HEK293 (cell line): ENCODE results near the gene CYRIA.

Experiments
- CTCF ChIA-PET: fragments of 350-600 bp; formaldehyde crosslinking; extraction: SDS; loops from one replicate; lab custom pipeline; 2021; ENCODE audit warnings: antibody characterized with exemption; lab: Yijun Ruan, JAX
- POLR2A ChIA-PET: fragments of 300-600 bp; formaldehyde crosslinking; extraction: SDS; loops from one replicate; lab custom pipeline; 2020; ENCODE audit warnings: antibody characterized with exemption, inconsistent platforms; lab: Yijun Ruan, JAX
- H3K27ac ChIP-seq: fragments of 200-500 bp; sonication (Bioruptor generic); 2 replicates; pipeline ENCODE4 v1.5.1; 2014; ENCODE audit warnings: low read depth, low read length, control low read depth, inconsistent platforms; ENCODE audit errors: extremely low read depth
- H3K36me3 ChIP-seq, 2 experiments: fragments of 200-500 bp in 1 of 2; sonication (Bioruptor generic) in 1 of 2; 1 replicate in 1 of 2; 2 replicates in 1 of 2; pipeline ENCODE4 v1.5.1; 2014 to 2017; ENCODE audit warnings: inconsistent platforms in 2 of 2, low read length in 2 of 2; ENCODE audit not compliant: control insufficient read depth in 2 of 2, insufficient read depth in 1 of 2
- H3K4me1 ChIP-seq: fragments of 200-500 bp; sonication (Bioruptor generic); 2 replicates; pipeline ENCODE4 v1.5.1; 2014; ENCODE audit warnings: mild to moderate bottlenecking, low read length, inconsistent platforms; ENCODE audit not compliant: control insufficient read depth, insufficient read depth
- H3K4me3 ChIP-seq: 2 replicates; pipeline ENCODE4 v1.5.1; 2011; ENCODE audit warnings: low read depth, mild to moderate bottlenecking, control low read depth, low read length, moderate library complexity
- H3K9me3 ChIP-seq: fragments of 200-500 bp; sonication (Bioruptor generic); 2 replicates; pipeline ENCODE4 v1.5.1; 2014; ENCODE audit warnings: low read depth, low read length, inconsistent platforms; ENCODE audit not compliant: control insufficient read depth, insufficient read depth
- BCL11A ChIP-seq: fragments of 450-650 bp; formaldehyde crosslinking; IDR thresholded peaks from 2 replicates; pipeline ENCODE4 v1.5.1; 2016; ENCODE audit warnings: low read depth, missing biosample characterization, missing genetic modification characterization
- BCL11B ChIP-seq: fragments of 450-650 bp; formaldehyde crosslinking; IDR thresholded peaks from 2 replicates; pipeline ENCODE4 v1.5.1; 2016; ENCODE audit warnings: low read depth, missing biosample characterization, missing genetic modification characterization
- GLI4 ChIP-seq: fragments of 450-650 bp; formaldehyde crosslinking; IDR thresholded peaks from 2 replicates; pipeline ENCODE4 v1.5.1; 2016; ENCODE audit warnings: missing biosample characterization, missing genetic modification characterization
- SALL2 ChIP-seq: fragments of 450-650 bp; formaldehyde crosslinking; IDR thresholded peaks from 2 replicates; pipeline ENCODE4 v1.5.0; 2017; ENCODE audit warnings: missing biosample characterization, mild to moderate bottlenecking, missing genetic modification characterization, borderline replicate concordance
- SCRT1 ChIP-seq: fragments of 450-650 bp; formaldehyde crosslinking; IDR thresholded peaks from 2 replicates; pipeline ENCODE4 v1.5.1; 2016; ENCODE audit warnings: missing biosample characterization, missing genetic modification characterization, borderline replicate concordance
- TCF7L2 ChIP-seq: IDR thresholded peaks from 2 replicates; pipeline ENCODE4 v1.6.1; 2011; ENCODE audit warnings: low read depth, mild to moderate bottlenecking, inconsistent platforms, low read length, moderate library complexity, borderline replicate concordance
- YY2 ChIP-seq: fragments of 450-650 bp; formaldehyde crosslinking; IDR thresholded peaks from 2 replicates; pipeline ENCODE4 v1.5.1; 2016; ENCODE audit warnings: missing biosample characterization, missing genetic modification characterization
- ZBTB17 ChIP-seq: fragments of 450-650 bp; formaldehyde crosslinking; IDR thresholded peaks from 2 replicates; pipeline ENCODE4 v1.5.1; 2016; ENCODE audit warnings: missing biosample characterization, missing genetic modification characterization
- ZBTB21 ChIP-seq: fragments of 450-650 bp; formaldehyde crosslinking; IDR thresholded peaks from 2 replicates; pipeline ENCODE4 v1.5.1; 2017; ENCODE audit warnings: missing biosample characterization, missing genetic modification characterization
- ZNF175 ChIP-seq: fragments of 450-650 bp; formaldehyde crosslinking; IDR thresholded peaks from 2 replicates; pipeline ENCODE4 v1.5.1; 2016; ENCODE audit warnings: missing biosample characterization, missing genetic modification characterization
- ZNF19 ChIP-seq: fragments of 450-650 bp; formaldehyde crosslinking; IDR thresholded peaks from 2 replicates; pipeline ENCODE4; 2016; ENCODE audit warnings: missing biosample characterization, missing genetic modification characterization, low read depth
- ZNF2 ChIP-seq: fragments of 450-650 bp; formaldehyde crosslinking; IDR thresholded peaks from 2 replicates; pipeline ENCODE4 v1.5.1; 2016; ENCODE audit warnings: missing biosample characterization, missing genetic modification characterization
- ZNF239 ChIP-seq: fragments of 450-650 bp; formaldehyde crosslinking; IDR thresholded peaks from 2 replicates; pipeline ENCODE4 v1.5.1; 2016; ENCODE audit warnings: missing biosample characterization, missing genetic modification characterization
- ZNF341 ChIP-seq: fragments of 450-650 bp; formaldehyde crosslinking; IDR thresholded peaks from 2 replicates; pipeline ENCODE4; 2016; ENCODE audit warnings: low read depth, missing biosample characterization, missing genetic modification characterization
- ZNF354C ChIP-seq: fragments of 450-650 bp; formaldehyde crosslinking; IDR thresholded peaks from 2 replicates; pipeline ENCODE4 v1.5.1; 2016; ENCODE audit warnings: missing biosample characterization, missing genetic modification characterization, low read depth, borderline replicate concordance
- ZNF37A ChIP-seq: fragments of 450-650 bp; IDR thresholded peaks from 2 replicates; pipeline ENCODE4 v1.5.1; 2018; ENCODE audit warnings: missing biosample characterization, missing genetic modification characterization
- ZNF404 ChIP-seq: fragments of 450-650 bp; formaldehyde crosslinking; IDR thresholded peaks from 2 replicates; pipeline ENCODE4 v1.5.1; 2017; ENCODE audit warnings: missing biosample characterization, missing genetic modification characterization
- ZNF621 ChIP-seq: fragments of 450-650 bp; formaldehyde crosslinking; IDR thresholded peaks from 2 replicates; pipeline ENCODE4 v1.5.1; 2017; ENCODE audit warnings: missing biosample characterization, missing genetic modification characterization
- ZNF658 ChIP-seq: fragments of 450-650 bp; formaldehyde crosslinking; IDR thresholded peaks from 2 replicates; pipeline ENCODE4; 2016; ENCODE audit warnings: missing biosample characterization, missing genetic modification characterization
- ZNF791 ChIP-seq: fragments of 450-650 bp; formaldehyde crosslinking; IDR thresholded peaks from 2 replicates; pipeline ENCODE4 v1.5.1; 2016; ENCODE audit warnings: missing biosample characterization, missing genetic modification characterization
- TF ChIP-seq, protein P1 (sequence below): fragments of 450-650 bp; formaldehyde crosslinking; IDR thresholded peaks from 2 replicates; pipeline ENCODE4 v1.5.1; 2016; ENCODE audit warnings: missing biosample characterization, missing genetic modification characterization, borderline replicate concordance
- TF ChIP-seq, protein P2 (sequence below): fragments of 450-650 bp; formaldehyde crosslinking; IDR thresholded peaks from 2 replicates; pipeline ENCODE4 v1.5.1; 2016; ENCODE audit warnings: missing biosample characterization, missing genetic modification characterization
- TF ChIP-seq, protein P3 (sequence below): fragments of 450-650 bp; formaldehyde crosslinking; IDR thresholded peaks from 2 replicates; pipeline ENCODE4 v1.5.1; 2016; ENCODE audit warnings: missing biosample characterization, missing genetic modification characterization
- TF ChIP-seq, protein P4 (sequence below): fragments of 450-650 bp; formaldehyde crosslinking; IDR thresholded peaks from 2 replicates; pipeline ENCODE4 v1.5.1; 2016; ENCODE audit warnings: missing biosample characterization, missing genetic modification characterization
- TF ChIP-seq, protein P5 (sequence below): fragments of 450-650 bp; formaldehyde crosslinking; IDR thresholded peaks from 2 replicates; pipeline ENCODE4 v1.5.1; 2016; ENCODE audit warnings: missing biosample characterization, missing genetic modification characterization

Gene CYRIA

DNA sequence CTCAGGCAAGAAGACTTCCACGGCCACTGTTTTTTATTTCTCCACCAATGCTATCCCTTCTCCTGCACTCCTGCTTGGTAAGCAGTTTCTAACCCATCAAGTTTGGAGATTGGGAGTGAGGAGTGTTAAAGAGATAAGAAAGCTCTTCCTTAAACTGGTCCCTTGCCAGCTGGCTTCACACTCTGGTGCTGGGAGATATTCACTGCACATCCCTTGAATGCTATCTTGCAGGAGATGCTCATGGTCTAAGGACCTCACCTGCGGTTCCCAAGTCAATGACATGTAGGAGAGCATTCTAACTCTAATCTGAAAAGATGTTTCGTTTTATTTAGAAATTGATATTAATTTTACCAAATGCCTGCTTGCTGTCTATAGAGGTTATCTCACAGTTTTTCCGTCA, 28.2 kb upstream of the CYRIA start (continued):
- TF ChIP-seq, protein P1, sequence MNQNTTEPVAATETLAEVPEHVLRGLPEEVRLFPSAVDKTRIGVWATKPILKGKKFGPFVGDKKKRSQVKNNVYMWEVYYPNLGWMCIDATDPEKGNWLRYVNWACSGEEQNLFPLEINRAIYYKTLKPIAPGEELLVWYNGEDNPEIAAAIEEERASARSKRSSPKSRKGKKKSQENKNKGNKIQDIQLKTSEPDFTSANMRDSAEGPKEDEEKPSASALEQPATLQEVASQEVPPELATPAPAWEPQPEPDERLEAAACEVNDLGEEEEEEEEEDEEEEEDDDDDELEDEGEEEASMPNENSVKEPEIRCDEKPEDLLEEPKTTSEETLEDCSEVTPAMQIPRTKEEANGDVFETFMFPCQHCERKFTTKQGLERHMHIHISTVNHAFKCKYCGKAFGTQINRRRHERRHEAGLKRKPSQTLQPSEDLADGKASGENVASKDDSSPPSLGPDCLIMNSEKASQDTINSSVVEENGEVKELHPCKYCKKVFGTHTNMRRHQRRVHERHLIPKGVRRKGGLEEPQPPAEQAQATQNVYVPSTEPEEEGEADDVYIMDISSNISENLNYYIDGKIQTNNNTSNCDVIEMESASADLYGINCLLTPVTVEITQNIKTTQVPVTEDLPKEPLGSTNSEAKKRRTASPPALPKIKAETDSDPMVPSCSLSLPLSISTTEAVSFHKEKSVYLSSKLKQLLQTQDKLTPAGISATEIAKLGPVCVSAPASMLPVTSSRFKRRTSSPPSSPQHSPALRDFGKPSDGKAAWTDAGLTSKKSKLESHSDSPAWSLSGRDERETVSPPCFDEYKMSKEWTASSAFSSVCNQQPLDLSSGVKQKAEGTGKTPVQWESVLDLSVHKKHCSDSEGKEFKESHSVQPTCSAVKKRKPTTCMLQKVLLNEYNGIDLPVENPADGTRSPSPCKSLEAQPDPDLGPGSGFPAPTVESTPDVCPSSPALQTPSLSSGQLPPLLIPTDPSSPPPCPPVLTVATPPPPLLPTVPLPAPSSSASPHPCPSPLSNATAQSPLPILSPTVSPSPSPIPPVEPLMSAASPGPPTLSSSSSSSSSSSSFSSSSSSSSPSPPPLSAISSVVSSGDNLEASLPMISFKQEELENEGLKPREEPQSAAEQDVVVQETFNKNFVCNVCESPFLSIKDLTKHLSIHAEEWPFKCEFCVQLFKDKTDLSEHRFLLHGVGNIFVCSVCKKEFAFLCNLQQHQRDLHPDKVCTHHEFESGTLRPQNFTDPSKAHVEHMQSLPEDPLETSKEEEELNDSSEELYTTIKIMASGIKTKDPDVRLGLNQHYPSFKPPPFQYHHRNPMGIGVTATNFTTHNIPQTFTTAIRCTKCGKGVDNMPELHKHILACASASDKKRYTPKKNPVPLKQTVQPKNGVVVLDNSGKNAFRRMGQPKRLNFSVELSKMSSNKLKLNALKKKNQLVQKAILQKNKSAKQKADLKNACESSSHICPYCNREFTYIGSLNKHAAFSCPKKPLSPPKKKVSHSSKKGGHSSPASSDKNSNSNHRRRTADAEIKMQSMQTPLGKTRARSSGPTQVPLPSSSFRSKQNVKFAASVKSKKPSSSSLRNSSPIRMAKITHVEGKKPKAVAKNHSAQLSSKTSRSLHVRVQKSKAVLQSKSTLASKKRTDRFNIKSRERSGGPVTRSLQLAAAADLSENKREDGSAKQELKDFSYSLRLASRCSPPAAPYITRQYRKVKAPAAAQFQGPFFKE (tag by site-specific recombination): no peak
- no peak for TF ChIP-seq BCL11A (tag by site-specific recombination)
- TF ChIP-seq ZNF341 (tag by site-specific recombination): no peak
- TF ChIP-seq, protein P2, sequence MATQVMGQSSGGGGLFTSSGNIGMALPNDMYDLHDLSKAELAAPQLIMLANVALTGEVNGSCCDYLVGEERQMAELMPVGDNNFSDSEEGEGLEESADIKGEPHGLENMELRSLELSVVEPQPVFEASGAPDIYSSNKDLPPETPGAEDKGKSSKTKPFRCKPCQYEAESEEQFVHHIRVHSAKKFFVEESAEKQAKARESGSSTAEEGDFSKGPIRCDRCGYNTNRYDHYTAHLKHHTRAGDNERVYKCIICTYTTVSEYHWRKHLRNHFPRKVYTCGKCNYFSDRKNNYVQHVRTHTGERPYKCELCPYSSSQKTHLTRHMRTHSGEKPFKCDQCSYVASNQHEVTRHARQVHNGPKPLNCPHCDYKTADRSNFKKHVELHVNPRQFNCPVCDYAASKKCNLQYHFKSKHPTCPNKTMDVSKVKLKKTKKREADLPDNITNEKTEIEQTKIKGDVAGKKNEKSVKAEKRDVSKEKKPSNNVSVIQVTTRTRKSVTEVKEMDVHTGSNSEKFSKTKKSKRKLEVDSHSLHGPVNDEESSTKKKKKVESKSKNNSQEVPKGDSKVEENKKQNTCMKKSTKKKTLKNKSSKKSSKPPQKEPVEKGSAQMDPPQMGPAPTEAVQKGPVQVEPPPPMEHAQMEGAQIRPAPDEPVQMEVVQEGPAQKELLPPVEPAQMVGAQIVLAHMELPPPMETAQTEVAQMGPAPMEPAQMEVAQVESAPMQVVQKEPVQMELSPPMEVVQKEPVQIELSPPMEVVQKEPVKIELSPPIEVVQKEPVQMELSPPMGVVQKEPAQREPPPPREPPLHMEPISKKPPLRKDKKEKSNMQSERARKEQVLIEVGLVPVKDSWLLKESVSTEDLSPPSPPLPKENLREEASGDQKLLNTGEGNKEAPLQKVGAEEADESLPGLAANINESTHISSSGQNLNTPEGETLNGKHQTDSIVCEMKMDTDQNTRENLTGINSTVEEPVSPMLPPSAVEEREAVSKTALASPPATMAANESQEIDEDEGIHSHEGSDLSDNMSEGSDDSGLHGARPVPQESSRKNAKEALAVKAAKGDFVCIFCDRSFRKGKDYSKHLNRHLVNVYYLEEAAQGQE (tag by site-specific recombination): no peak
- TF ChIP-seq ZNF354C (tag by site-specific recombination): no peak
- TF ChIP-seq ZNF37A: no peak
- no peak for TF ChIP-seq ZNF791 (tag by site-specific recombination)
- no peak for TF ChIP-seq SCRT1 (tag by site-specific recombination)
- no peak for TF ChIP-seq ZNF19 (tag by site-specific recombination)
- no peak for TF ChIP-seq ZNF404
- TF ChIP-seq BCL11B (tag by site-specific recombination): no peak
- TF ChIP-seq ZNF658 (tag by site-specific recombination): no peak
- TF ChIP-seq, all 188 proteins: peak for 0

DNA sequence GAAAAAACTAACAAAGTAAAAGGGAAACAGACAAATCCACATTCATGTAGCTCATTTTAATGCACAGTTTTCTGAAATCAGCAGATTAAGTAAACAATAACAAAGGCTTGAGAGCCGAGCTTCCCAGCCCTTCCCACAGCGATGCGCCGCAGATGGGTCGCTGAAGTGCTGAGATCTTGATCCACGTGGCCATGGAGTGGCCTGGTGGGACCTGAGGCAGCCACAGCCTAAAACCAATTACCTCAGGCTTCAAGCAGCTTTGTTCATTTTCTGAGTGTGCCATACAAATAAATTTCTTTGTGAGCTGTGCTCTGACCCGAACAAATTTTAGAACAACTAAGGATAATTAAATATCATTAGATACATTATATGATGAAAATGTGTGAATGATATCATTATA, 25.6 kb upstream of the CYRIA start:
- no peak overlapping the region for H3K4me3 ChIP-seq
- H3K4me1 ChIP-seq: no peaks in the 10 kb centered on the region
- no peak overlapping the region for H3K27ac ChIP-seq
- CTCF ChIA-PET: no interaction called here
- no peaks in the 10 kb centered on the region for H3K9me3 ChIP-seq
- POLR2A ChIA-PET: no interaction called here
- no peaks in the 10 kb centered on the region for H3K36me3 ChIP-seq
- TF ChIP-seq ZNF791 (tag by site-specific recombination): no peak
- TF ChIP-seq, protein P3, sequence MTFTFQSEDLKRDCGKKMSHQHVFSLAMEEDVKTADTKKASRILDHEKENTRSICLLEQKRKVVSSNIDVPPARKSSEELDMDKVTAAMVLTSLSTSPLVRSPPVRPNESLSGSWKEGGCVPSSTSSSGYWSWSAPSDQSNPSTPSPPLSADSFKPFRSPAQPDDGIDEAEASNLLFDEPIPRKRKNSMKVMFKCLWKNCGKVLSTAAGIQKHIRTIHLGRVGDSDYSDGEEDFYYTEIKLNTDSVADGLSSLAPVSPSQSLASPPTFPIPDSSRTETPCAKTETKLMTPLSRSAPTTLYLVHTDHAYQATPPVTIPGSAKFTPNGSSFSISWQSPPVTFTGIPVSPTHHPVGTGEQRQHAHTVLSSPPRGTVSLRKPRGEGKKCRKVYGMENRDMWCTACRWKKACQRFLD (tag by site-specific recombination): no peak
- TF ChIP-seq ZNF354C (tag by site-specific recombination): no peak
- no peak for TF ChIP-seq ZNF175 (tag by site-specific recombination)
- TF ChIP-seq, protein P4, sequence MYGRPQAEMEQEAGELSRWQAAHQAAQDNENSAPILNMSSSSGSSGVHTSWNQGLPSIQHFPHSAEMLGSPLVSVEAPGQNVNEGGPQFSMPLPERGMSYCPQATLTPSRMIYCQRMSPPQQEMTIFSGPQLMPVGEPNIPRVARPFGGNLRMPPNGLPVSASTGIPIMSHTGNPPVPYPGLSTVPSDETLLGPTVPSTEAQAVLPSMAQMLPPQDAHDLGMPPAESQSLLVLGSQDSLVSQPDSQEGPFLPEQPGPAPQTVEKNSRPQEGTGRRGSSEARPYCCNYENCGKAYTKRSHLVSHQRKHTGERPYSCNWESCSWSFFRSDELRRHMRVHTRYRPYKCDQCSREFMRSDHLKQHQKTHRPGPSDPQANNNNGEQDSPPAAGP (tag by site-specific recombination): no peak
- TF ChIP-seq, protein P5, sequence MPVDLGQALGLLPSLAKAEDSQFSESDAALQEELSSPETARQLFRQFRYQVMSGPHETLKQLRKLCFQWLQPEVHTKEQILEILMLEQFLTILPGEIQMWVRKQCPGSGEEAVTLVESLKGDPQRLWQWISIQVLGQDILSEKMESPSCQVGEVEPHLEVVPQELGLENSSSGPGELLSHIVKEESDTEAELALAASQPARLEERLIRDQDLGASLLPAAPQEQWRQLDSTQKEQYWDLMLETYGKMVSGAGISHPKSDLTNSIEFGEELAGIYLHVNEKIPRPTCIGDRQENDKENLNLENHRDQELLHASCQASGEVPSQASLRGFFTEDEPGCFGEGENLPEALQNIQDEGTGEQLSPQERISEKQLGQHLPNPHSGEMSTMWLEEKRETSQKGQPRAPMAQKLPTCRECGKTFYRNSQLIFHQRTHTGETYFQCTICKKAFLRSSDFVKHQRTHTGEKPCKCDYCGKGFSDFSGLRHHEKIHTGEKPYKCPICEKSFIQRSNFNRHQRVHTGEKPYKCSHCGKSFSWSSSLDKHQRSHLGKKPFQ (tag by site-specific recombination): no peak
- TF ChIP-seq ZNF2 (tag by site-specific recombination): no peak
- TF ChIP-seq GLI4 (tag by site-specific recombination): no peak
- TF ChIP-seq SALL2 (tag by site-specific recombination): no peak
- TF ChIP-seq ZNF341 (tag by site-specific recombination): no peak
- no peak for TF ChIP-seq ZBTB17 (tag by site-specific recombination)
- no peak for TF ChIP-seq TCF7L2
- TF ChIP-seq ZNF621 (tag by site-specific recombination): no peak
- no peak for TF ChIP-seq YY2 (tag by site-specific recombination)
- TF ChIP-seq ZBTB21 (tag by site-specific recombination): no peak
- TF ChIP-seq ZNF239 (tag by site-specific recombination): no peak
